GM19438 (cell line): ENCODE measurements around the gene RPLP1.

Experiments used
- ATAC-seq: cut with Tn5 transposase; IDR thresholded peaks from one replicate; pipeline ENCODE4 v1.9.1; 2021; ENCODE audit warnings: low read depth; ENCODE audit not compliant: unreplicated experiment

The RPLP1 gene

GRCh38 chr15:69467636-69468035 is 15.0 kb downstream of the RPLP1 start:
- no peak for ATAC-seq

- ATAC-seq = no peak
These were observed 15.9 kb downstream of the RPLP1 start for GRCh38 chr15:69468241-69469121.

- no peak for ATAC-seq
These were observed 17.0 kb downstream of the RPLP1 start for GRCh38 chr15:69469467-69470201.

GRCh38 chr15:69472046-69472445 is 19.4 kb downstream of the RPLP1 start:
- no peak for ATAC-seq

- ATAC-seq = no peak
These were observed 19.9 kb downstream of the RPLP1 start for GRCh38 chr15:69472562-69472961.

GRCh38 chr15:69474291-69474690 is 21.7 kb downstream of the RPLP1 start:
- ATAC-seq = no peak

- no peak for ATAC-seq
These were observed 22.3 kb downstream of the RPLP1 start for GRCh38 chr15:69474846-69475455.

- no peak for ATAC-seq
These were observed 23.2 kb downstream of the RPLP1 start for GRCh38 chr15:69475769-69476358.

GRCh38 chr15:69476704-69477473 is 24.3 kb downstream of the RPLP1 start:
- no peak for ATAC-seq

GRCh38 chr15:69478259-69478781 is 25.7 kb downstream of the RPLP1 start:
- no peak for ATAC-seq

- ATAC-seq = no peak
These were observed 26.5 kb downstream of the RPLP1 start for GRCh38 chr15:69479081-69479480.

- ATAC-seq = no peak
These were observed 27.4 kb downstream of the RPLP1 start for GRCh38 chr15:69479971-69480370.

- no peak for ATAC-seq
These were observed 28.3 kb downstream of the RPLP1 start for GRCh38 chr15:69480932-69481331.

GRCh38 chr15:69482686-69483256 is 30.2 kb downstream of the RPLP1 start:
- no peak for ATAC-seq

- ATAC-seq = no peak
These were observed 32.2 kb downstream of the RPLP1 start for GRCh38 chr15:69484837-69485236.

- no peak for ATAC-seq
These were observed 34.0 kb downstream of the RPLP1 start for GRCh38 chr15:69486481-69487110.

GRCh38 chr15:69489073-69489571 is 36.5 kb downstream of the RPLP1 start:
- ATAC-seq = no peak

GRCh38 chr15:69490356-69491037 is 37.9 kb downstream of the RPLP1 start:
- no peak for ATAC-seq
